NCI-H2227 (cell line): Measurements from ENCODE around the gene GEN1.
A peak's percentile ranks its signal among the peaks of the same experiment; 100 is the strongest.

Experiments
- DNase-seq: peaks from one replicate; lab custom pipeline; 2025; ENCODE audit not compliant: unreplicated experiment; lab: John Stamatoyannopoulos, UW

The GEN1 gene

DNA sequence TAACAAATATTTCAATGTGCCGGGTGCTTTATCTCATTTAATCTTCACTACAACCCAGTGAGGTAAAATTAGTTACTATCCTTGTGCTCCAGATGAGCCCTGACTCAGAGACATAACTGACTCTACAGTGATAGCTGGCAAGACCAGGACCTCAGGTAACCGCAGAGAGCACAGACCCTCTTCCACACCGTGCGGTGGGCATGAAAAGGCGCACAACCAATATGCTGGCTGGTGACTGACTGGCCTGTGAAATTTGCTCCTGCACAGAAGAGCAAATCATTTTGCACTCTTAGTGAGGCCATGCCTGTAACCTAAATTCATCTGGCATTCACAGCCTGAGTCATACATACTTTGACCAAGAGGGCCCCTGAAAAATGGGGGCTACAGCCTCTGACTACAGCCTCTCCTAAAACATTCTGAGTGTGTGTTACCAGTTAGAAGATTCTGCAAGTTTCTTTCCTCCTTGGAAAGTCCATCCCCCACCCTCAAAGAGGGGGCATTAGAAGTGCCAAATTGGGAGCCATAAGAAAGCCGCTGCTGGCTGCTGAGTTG is 39.9 kb downstream of the GEN1 start:
- DNase-seq = no peak

DNA sequence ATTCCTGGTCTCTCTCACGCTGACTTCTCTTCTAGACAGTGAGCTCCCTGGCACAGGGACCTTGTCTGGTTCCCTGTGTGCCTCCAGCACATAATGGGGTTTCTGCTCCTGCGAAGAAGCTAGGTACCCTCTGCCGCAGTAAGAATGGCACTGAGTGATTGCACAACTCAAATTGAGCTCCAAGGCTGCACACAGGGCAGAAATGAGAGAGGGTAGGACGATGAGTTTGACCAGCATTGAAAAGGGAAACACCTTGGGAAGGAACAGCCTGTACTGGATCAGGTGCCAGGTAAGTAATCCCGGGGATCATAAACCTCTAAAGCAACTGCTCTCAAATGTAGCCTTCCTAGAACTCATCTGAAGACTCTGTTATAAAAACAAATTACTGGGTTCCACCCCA is 41.4 kb downstream of the GEN1 start:
- no peak for DNase-seq

DNA sequence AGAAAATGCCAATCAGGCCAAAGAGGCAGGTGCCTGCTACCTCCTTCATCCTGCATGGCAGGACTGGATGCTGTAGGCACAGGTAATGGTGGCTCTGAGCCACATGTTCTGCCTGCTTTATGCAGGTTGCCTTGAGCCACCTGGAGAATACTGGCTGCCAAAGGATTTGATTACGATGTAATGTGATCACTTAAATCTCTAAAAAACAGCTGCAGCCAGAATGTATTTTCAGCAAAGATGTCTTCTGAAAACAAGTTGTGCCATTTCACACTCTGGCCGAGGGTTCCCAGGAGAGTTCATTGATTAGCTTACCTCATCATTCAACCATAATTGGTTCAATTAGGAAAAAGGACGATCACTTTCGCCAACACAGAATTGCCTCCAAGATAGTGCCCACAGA is 44.4 kb downstream of the GEN1 start:
- DNase-seq = no peak

DNA sequence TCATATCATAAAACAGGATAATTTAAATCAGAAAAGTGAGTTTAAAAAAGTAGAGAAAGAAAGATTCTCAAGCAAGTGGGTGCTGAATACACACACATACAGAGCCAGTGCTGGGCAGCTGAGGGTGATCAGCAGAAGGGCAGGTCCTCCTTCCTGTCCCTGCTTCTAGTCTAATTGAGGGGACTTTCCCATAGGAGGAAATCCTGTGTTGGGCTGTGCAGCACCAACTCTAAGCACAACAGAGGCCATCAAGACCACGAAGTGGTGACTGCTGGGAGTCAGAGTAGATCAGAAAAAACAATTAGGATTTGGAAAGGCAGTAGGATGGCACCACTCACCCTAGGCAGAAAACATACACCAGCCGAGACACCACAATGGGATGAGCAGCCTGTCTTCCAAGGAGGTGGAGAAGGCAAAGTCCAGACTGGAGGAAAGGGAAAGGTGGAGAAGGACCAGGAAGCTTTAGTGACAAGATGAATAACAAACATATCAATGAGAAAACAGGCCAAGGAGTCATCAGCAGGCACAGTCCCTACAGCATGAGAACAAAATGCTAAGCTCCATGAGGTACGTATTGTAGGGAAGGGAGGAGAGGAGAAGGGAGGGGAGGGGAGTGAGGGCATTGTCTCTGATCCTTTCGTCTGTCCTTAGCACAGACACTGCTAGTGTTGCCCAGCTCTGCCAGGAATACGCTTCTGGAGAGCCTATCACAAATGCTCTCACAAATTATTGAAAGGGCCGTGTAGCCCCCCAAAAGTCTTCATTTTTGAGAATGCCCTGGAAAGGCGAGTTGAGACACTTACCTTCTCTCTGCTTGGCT is 45.6 kb downstream of the GEN1 start:
- no peak for DNase-seq

DNA sequence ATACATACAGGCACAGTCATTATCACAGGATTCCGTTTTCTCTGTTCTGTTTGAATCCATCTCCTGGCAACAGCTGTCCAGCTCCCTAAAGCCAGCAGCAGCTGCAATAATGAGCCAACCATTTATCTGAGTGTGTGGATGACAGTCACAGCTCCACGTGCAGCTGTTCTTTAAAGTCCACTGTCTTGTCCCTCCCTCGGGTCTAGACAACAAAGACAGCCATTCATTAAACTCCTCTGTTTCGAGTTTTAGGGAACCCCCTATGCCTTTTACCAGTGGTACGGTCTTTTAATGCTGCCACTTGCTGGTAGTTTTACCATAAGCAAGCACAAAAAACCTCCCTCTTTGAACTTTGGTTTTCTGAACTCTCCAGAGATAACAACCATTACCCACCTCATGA is 46.3 kb downstream of the GEN1 start:
- DNase-seq = peak; percentile 57

DNA sequence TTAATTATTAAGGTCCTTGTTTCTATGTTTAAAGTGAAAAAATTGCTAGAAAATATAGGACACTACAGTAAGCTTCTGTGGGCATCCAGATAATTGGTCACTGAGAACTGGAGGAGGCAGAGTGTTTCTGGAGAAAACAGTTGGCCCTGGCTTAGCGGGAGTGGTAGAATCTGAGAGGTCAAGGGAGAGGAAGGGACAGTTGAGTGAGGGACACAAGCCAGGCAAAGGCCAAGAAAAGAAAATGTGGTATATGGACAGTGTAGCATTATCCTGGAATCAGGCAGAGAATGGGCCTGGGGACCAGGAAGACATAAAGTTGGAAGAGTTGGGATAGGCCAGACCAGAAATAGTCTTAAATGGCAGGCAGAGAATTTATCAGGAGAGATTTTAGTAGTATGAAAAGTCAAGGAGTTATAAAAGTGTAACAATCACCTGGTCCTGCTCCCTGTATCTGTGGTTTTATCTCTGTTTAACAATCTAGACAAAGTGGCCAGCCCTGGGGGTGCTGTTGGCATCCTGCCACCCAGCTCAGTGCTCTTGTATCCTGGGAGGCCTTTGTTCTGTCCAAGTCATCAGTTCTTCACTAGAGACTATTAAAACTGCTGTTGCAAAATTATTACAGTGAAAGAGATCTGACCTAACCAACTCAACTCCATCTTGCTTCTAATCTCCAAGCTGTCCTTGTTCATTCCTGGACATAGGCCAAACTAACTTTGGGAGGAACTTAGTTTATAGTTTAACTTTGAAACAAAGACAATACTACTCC is 46.9 kb downstream of the GEN1 start:
- no peak for DNase-seq

DNA sequence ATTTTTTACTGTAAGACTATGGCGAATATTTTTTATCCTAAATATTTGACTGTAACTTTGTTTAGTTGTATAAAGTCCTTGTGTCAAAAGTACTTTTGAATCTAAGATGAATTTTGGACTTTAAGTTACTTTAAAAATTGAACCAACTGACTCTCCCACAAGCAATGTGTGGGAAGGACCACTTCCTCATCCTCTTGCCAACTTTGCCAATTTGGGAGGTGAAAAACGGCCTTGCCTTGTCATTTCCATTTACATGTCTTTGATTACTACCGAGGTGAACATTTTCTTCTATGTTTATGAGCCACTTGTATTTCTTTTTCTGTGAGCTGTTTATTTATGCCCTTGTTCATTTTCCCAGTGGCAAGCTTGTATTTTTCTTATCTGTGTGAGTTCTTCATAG is 49.6 kb downstream of the GEN1 start:
- no peak for DNase-seq

DNA sequence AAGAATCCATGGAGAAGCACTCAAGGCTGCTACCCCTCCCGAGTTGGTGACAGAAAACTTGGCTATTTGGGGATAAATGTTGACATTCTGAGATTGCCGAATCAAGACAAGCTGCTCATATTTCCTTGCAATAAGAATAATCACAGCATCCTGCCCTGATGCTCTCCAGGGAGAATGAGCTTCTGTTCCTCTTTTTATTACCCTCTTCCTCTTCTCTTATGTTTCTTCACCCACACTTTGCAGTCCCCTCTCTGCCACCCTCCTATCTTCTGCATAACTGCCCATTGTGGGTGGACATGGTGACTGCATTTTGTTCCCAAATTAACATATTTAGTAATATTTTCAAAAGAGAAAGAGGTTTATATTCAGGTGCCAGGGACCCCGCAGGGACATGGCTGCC is 50.4 kb downstream of the GEN1 start:
- no peak for DNase-seq

DNA sequence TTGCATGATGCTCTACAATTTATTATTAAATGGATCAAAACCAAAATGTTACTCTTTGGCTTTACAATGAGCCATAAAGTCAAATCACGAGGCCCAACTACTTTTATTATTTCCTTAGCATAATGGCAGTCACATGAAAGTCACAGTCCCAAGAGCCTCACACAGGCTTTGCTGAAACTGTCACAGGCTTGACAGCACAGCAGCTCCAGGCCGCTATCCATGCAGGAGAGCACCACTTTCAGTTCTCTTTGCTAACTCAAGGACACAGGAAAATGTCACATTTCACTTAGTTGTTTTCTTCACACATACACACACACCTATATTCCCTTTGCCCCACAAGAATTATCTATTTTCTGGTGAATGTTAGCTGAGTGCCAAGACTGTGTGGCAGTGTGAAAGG is 51.2 kb downstream of the GEN1 start:
- no peak for DNase-seq

DNA sequence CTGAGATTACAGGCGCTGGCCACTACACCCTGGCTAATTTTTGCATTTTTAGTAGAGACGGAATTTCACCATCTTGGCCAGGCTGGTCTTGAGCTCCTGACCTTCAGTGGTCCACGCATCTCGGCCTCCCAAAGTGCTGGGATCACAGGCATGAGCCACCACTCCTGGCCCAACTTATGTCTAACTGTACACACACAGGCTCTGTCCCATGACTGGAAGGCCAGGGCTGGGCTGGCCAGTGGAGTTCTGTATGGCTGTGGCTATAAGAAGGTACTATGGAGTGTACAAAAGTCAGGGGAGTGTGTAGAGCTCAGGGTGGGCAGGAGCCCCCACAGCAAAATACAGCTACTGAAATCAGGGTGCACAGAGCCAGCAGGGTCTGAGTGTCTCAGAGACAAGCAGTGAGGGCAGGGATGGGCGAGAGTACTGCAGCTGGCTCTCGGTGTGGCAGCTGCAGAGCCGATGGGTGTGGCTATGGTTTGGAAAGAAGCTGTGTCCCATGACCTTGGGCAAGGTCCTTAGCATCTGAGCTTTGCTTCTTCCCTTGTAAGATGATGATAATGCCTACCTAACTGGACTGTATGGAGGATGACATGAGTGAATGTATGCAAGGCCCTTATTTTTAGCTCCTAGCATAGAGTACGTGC is 51.9 kb downstream of the GEN1 start:
- DNase-seq = no peak

DNA sequence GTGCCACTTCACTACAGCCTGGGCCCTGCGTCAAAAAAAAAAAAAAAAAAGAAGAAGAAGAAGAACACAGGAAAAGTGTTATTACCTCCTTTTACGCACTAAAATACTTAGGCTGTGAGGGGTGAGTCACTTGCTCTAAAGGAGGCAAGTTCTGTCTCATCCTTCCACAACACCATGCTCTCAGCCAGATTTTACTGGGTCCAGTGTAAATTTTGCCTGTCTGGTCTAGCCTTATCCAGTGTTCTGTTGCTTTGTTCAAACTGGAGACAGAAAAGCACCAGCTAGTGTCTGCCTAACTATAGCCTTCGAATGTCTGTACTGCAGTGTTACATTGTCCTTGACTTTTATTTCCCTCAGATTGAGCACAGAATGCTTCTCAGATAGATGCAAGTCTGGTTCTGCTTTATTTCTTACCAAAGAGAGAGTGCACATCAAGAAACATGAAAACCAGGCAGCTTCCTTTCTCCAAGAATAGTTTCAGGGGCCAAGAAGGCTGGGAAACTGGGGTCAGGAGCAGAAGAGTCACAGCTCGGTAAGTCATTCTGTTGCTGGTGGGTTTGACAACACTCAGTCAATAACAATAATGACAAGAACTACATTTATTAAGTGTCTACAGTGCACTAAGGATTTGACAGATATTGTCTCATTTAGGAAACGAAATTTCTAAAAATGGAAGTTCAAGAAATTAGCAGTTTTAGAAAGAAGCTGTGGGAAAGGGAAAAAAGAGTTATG is 59.2 kb downstream of the GEN1 start:
- no peak for DNase-seq

DNA sequence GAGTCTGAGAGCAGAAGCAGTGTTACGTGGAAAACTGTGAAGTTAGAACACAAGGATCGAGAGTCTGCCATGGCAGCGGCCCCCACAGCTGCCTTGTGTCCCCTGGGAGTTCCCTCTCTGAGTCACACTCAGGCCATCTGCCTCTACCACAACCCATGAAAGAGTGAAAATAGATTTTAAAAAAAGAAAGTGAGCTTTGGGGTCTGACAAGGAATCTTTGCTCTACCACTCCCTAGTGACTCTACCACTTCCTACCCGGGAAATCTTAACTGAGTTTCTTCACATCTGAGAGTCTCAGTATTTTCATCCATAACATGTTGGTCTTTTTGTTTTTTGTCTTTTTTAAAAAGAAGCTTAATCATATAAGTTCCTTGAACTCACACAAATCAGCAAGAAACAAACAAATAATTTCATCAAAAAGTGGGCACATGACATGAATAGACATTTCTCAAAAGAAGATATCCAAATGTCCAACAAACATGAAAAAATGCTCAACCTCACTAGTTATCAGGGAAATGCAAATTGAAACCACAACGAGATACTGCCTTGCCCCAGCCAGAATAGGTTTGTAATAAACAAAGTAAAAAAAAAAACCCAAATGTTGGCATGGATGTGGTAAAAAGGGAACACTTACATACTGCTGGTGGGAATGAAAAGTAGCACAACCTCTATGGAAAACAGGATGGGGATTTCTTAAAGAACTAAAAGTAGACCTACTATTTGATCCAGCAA is 60.0 kb downstream of the GEN1 start:
- DNase-seq = no peak

DNA sequence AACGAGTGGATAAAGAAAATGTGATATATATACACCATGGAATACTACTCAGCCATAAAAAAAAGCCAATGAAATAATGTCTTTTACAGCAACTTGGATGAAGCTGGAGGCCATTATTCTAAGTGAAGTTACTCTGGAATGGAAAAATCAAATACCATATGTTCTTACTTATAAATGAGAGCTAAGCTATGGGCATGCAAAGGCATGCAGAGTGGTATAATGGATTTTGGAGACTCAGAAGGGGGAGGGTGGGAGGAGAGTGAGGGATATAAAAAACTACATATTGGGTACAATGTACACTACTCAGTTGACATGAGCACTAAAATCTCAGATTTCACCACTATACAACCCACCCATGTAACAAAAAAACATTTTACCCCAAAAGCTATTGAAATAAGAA is 60.7 kb downstream of the GEN1 start:
- no peak for DNase-seq

DNA sequence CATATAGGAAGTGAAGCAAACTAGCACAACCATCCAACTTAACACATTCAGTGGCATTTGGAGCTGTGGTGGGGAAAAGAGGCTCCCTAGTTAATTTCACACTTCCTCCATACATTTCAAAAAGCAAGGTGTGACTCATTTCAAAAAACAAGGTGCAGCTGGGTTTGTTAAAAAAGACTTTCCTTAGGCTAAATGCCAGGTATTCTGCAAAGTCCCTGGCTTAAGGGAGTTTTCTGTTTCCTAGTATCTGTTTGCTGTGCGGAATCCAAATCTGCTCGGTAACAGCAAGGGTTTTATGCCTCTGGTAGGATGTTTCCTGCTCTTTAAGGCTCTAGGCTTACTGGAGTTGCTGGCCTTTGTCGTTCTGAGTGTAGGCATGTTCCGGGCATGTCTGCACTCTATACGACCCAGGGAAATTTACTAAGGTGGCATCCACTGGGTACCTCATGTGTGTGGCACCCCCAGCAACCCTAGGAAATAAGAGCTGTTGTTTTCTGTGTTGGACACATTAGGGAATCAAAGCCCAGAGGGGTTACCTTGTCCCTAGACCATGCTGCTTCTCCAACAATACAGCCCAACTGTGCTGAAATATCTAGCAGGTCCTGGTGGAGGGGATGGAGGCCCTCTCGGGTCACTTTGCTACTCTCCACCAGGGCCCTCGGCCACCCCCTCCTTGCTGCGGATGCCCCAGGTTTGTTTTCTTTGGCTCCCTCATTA is 61.7 kb downstream of the GEN1 start:
- DNase-seq = no peak

DNA sequence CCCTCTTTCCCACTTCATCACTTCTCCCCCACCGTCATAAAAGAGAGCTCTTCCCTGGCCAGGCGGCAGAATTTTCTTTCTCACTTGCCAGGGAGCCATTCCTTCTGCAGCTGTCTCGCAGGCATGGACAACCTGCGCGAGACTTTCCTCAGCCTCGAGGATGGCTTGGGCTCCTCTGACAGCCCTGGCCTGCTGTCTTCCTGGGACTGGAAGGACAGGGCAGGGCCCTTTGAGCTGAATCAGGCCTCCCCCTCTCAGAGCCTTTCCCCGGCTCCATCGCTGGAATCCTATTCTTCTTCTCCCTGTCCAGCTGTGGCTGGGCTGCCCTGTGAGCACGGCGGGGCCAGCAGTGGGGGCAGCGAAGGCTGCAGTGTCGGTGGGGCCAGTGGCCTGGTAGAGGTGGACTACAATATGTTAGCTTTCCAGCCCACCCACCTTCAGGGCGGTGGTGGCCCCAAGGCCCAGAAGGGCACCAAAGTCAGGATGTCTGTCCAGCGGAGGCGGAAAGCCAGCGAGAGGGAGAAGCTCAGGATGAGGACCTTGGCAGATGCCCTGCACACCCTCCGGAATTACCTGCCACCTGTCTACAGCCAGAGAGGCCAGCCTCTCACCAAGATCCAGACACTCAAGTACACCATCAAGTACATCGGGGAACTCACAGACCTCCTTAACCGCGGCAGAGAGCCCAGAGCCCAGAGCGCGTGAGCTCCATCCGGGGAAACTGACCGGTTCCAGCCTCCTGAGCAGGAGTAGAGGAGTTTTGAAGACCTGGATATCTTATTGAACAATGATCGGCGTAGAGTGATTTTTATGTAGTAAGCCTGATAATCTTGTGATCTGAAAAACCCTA is 62.7 kb downstream of the GEN1 start, which contains the start of gene MSGN1:
Gene MSGN1 (plus strand): TSS at position 65 of the 850 bp plus-strand sequence. CDS start 59 bp downstream, at position 124.
- DNase-seq = no peak

DNA sequence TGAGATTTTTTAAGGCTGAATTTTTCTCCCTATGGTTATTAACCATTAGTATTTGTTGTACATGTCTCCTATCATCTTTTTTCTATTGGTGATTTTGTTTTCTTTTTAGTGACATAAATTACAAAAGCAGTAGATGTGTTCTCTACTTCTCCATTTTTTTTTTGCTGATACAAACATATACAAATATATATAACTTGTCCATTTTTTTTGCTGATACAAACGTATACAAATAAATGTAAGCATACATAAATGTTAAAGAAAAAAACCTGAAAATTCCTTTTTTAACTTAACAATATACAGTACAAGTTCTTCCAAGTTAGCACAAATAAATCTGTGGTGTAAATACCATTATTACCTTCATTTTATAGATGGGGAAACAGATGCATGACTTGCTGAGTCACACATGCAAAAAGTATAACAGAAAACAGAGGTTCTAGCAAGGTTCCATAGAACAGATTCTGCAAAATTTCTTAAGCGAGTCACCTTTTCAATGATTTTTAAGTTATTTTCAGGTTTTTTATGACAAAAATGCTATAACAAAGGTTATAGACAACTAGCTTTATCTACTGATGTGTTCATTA is 64.4 kb downstream of the GEN1 start:
- no peak for DNase-seq

DNA sequence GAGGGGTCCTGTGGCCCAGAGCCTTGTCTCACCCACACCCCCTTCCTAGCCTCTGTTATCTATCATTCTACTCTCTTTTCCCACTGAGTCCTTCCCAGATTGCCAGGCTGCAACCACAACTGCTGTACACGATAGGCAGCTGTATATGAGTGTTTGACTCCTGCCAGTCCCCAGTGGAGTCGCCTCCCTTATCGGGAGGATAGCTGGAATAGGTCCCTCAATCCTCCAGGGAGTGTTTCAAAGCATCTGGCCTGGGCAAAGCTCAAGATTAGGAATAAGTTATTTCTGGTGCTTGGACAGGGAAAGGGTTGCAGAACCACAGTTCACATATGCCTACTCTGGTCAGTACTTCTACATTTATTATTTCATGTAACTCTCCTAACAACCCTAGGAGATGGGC is 67.1 kb downstream of the GEN1 start:
- no peak for DNase-seq
